Measurements from ENCODE around the gene DDI2.
"Not testable (repeated sequence)": the region's sequence is repeated elsewhere in the genome, so short reads cannot be mapped to it uniquely, and the experiment has no call there.

DDI2 gene

GRCh38 chr1:15637826-15638225, 20.6 kb downstream of the DDI2 start:
- no peak for DNase-seq

- DNase-seq, result no peak
Measured at GRCh38 chr1:15639262-15639661, 22.0 kb downstream of the DDI2 start.

- no peak for DNase-seq
Measured at GRCh38 chr1:15639931-15640330, 22.7 kb downstream of the DDI2 start.

- DNase-seq, result no peak
Measured at GRCh38 chr1:15640667-15641066, 23.4 kb downstream of the DDI2 start.

GRCh38 chr1:15649937-15650336, 32.7 kb downstream of the DDI2 start:
- DNase-seq, result no peak

GRCh38 chr1:15650433-15650832, 33.2 kb downstream of the DDI2 start:
- DNase-seq, result no peak

- DNase-seq, result not testable (repeated sequence)
Measured at GRCh38 chr1:15652130-15652529, 34.9 kb downstream of the DDI2 start.

GRCh38 chr1:15654091-15654690, 36.9 kb downstream of the DDI2 start:
- DNase-seq, result no peak

GRCh38 chr1:15656464-15656863, 39.2 kb downstream of the DDI2 start:
- DNase-seq, result no peak

GRCh38 chr1:15657021-15657420, 39.8 kb downstream of the DDI2 start:
- DNase-seq, result no peak

GRCh38 chr1:15660151-15660550, 42.9 kb downstream of the DDI2 start:
- no peak for DNase-seq

- DNase-seq, result no peak
Measured at GRCh38 chr1:15662477-15662876, 45.2 kb downstream of the DDI2 start.

GRCh38 chr1:15663925-15664324, 46.7 kb downstream of the DDI2 start:
- DNase-seq, result no peak

GRCh38 chr1:15667362-15667761, 50.1 kb downstream of the DDI2 start:
- DNase-seq, result no peak

GRCh38 chr1:15668089-15668754, 51.0 kb downstream of the DDI2 start:
- no peak for DNase-seq

- DNase-seq, result no peak
Measured at GRCh38 chr1:15669074-15669473, 51.8 kb downstream of the DDI2 start.

GRCh38 chr1:15669864-15670263, 52.6 kb downstream of the DDI2 start:
- DNase-seq, result no peak

- no peak for DNase-seq
Measured at GRCh38 chr1:15671430-15671829, 54.2 kb downstream of the DDI2 start.

GRCh38 chr1:15674386-15675159, 57.3 kb downstream of the DDI2 start:
- DNase-seq, result no peak

GRCh38 chr1:15676010-15676409, 58.8 kb downstream of the DDI2 start:
- DNase-seq, result no peak

- no peak for DNase-seq
Measured at GRCh38 chr1:15676688-15677661, 59.7 kb downstream of the DDI2 start.

GRCh38 chr1:15678578-15678977, 61.3 kb downstream of the DDI2 start:
- DNase-seq, result no peak

- no peak for DNase-seq
Measured at GRCh38 chr1:15680131-15680530, 62.9 kb downstream of the DDI2 start.

Data from activated CD4-positive, alpha-beta T cell treated with anti-CD3 and anti-CD28 coated beads for 1 hour (primary cell).